ENCODE results near the gene HDAC7.
"Not testable (repeated sequence)": the region's sequence is repeated elsewhere in the genome, so short reads cannot be mapped to it uniquely, and the experiment has no call there.

Gene HDAC7

GRCh38 chr12:47811581-47812484 lies 7.9 kb downstream of the HDAC7 start:
- no peak for DNase-seq

DNA sequence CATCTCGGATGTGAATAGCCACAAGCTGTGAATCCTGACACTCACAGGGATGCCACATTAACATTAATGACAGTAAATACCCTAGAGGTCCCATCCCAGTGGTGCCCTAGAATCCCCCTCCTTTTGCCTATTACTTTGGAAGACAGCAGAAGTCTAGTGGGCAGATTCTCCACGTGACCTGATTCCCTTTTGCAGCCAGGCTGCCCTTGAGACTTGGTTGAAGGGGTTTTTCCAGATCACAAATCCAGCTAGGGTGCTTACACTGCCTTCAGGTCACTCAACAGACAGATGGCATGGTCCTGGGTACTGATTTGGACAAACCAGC lies 8.7 kb downstream of the HDAC7 start:
- DNase-seq: no peak

DNA sequence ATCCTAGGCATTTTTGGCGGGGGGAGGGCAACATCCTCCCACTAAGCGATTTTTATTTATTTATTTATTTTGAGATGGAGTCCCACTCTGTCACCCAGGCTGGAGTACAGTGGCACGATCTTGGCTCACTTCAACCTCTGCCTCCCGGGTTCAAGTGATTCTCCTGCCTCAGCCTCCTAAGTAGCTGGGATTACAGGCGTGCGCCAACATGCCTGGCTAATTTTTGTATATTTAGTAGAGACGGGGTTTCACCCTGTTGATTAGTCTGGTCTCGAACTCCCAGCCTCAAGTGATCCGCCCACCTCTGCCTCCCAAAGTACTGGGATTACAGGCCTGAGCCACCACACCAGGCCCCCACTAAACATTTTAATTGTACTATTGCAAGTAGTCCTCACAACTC lies 10.2 kb downstream of the HDAC7 start:
- not testable (repeated sequence) for DNase-seq

GRCh38 chr12:47808574-47809365 lies 10.9 kb downstream of the HDAC7 start:
- no peak for DNase-seq

- no peak for DNase-seq
These were observed 11.7 kb downstream of the HDAC7 start for GRCh38 chr12:47808050-47808449.

GRCh38 chr12:47807338-47807737 lies 12.4 kb downstream of the HDAC7 start:
- no peak for DNase-seq

- DNase-seq: no peak
These were observed 14.3 kb downstream of the HDAC7 start for GRCh38 chr12:47805417-47805816.

GRCh38 chr12:47804171-47804570 lies 15.5 kb downstream of the HDAC7 start:
- DNase-seq: no peak

GRCh38 chr12:47803191-47803875 lies 16.4 kb downstream of the HDAC7 start:
- DNase-seq: no peak

DNA sequence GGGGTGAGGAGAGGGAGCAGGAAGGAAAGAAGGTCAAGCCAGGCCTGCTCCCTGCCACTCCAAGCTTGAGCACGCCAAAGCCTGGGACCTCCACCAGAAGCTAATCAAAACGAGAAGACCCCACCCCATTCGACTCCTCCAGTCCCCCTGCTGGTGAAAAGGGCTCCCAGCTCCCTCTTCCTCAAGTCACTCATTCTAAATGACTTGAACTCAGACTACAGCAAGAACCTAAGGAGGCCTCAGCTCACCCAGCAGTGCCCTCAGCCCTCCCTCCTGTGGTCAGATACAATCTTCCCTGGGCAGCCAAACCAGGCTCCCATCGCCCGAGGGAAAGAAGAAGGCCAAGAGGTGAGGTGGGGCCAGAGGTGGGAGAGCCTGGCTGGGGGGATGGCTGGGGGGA lies 17.4 kb downstream of the HDAC7 start:
- DNase-seq: no peak

- DNase-seq: no peak
These were observed 17.8 kb downstream of the HDAC7 start for GRCh38 chr12:47801904-47802246.

GRCh38 chr12:47801170-47801903 lies 18.4 kb downstream of the HDAC7 start:
- DNase-seq: no peak

- no peak for DNase-seq
These were observed 19.1 kb downstream of the HDAC7 start for GRCh38 chr12:47800582-47800981.

DNA sequence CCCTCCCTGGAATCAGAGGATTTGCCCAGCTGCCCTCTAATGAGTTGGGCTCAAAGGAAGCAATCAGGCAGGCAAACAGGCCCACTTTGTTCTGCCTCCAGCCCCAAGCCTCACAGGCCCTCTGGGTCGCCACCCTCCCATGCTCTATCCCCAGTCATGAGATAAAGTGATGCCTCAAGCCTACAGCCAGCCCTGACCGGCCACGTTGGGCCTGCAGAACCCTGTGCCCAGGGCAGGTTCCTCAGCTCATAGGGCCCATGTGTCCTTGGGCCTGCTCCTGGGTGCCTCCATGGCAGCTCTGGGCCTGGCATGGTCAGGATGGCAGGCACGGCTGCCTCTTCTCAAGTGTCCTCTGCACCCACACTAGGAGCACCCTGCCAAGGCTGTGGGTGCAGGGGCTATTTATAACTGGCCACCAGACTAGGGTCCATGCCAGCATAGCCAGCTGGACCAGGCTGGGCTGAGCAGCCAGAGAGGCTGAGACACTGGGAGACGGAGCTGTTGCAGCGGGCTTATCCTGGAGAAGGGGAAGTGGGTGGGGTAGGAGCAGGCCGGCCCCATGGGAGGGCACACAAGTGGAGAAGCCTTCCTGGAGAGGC lies 20.2 kb downstream of the HDAC7 start:
- DNase-seq: no peak

DNA sequence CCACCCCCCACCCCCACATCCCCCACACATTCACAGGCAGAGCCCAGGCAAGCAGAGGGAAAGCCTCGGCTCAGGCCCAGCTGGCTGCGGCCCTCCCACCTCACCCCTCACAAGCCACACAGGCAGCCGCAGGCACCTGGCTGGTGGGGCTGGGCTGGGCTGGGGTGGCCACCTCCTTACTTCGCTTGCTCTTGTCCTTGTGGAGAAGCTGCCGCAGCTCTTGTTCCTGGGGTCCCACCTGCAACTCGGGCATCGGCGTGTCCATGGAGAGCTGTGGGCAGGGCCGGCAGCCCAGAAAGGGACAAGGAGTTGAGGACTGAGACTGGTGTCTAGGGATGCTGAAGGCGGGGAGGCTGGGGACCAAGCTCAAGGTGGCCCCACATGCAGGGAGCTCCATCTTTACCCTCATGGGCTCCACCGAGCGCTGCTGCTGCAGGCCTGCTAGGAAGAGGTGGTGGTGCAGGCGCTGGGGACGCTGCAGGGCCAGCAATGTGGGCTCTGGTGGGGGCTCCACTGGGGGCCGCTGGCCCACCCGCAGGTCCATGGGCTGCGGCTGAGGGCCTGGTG lies 21.2 kb downstream of the HDAC7 start:
- DNase-seq: no peak

GRCh38 chr12:47797441-47797840 lies 22.3 kb downstream of the HDAC7 start:
- DNase-seq: no peak

DNA sequence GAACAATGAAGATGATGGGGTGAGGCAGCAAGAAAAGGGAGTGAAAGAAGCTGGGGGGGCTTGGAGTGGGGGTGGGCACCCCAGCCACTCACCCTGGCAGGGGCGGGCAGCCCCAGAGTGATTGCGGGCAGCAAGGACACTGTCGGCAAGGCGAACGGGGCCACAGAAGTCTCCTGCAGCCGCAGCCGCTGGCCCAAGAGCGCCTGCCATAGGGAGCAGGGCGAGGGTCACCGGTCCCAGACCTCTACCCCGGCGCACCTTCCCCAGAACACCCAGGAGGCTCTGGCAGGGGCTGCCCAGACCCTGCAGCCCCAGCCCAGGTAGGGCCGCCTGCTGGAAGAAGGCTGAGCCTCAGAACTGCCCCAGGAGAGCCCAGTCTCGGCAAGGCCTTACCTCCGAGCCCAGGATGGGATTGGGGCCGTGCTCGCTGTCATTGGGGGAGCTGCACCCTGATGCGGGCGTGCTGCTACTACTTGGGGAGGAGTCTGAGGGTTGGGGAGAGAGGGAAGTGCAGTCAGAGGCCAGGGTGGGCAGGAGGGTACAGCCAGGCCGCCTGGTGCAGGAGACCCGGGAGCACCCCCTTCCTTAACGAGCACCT lies 23.8 kb downstream of the HDAC7 start:
- no peak for DNase-seq

- DNase-seq: no peak
These were observed 24.4 kb downstream of the HDAC7 start for GRCh38 chr12:47795121-47795813.

DNA sequence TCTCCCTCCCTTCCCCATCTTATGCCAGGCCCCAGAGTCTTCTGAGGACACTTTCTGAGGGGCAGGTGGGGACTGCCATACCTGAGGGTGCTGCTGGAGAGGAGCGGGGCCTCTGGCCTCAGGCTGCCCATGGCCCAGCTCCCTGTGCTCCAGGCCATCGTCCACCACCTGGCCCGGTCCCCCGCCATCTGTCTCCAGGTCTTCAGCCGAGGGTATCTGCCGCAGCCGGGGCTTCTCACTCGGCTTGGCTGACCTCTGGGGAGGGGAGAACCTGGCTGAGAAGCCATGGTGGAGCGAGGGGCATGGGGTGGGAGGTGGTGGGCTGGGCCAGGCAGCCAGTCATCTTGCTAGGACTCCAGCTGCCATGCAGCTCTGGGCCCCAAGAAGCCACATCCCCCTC lies 25.0 kb downstream of the HDAC7 start:
- DNase-seq: no peak

DNA sequence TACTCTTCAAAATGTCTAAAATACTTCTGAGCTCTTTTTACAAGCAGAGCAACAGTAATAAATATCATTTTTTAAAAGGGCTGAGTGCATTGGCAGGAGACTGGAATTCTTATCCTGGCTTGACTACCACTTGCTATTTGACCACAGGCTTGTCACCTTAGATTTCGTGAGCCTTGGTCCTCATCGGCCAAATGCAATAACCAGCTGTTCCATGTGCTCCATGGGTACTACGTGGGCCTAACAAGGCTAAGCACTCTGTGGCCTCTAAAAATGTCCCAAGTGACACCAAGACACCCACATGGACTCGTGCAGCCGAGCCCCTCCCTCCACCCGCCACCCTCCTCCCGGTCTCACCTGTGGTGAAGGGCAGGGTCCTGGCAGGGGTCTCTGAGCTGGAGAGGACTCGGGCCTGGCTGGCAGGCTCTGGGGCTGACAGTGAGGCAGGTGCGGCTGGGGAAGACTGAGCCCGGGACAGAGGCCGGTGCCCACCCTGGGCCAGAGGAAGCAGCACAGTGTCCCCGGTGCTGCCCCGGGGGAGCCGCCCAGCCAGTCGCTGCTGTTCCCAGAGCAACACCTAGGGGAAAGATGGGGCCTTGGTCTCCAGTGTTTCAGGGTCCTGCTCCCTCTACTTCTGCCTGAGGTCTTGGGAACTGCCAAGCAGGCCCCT lies 26.6 kb downstream of the HDAC7 start:
- DNase-seq: no peak

GRCh38 chr12:47791874-47792273 lies 27.8 kb downstream of the HDAC7 start:
- DNase-seq: no peak

All from GOT3 (cell line).